HG02981 (cell line): ENCODE data around the gene VSTM4.

Source experiments
- ATAC-seq: cut with Tn5 transposase; IDR thresholded peaks from one replicate; pipeline ENCODE4 v1.9.1; 2021; ENCODE audit warnings: mild to moderate bottlenecking, moderate library complexity; ENCODE audit not compliant: unreplicated experiment

Gene VSTM4

DNA sequence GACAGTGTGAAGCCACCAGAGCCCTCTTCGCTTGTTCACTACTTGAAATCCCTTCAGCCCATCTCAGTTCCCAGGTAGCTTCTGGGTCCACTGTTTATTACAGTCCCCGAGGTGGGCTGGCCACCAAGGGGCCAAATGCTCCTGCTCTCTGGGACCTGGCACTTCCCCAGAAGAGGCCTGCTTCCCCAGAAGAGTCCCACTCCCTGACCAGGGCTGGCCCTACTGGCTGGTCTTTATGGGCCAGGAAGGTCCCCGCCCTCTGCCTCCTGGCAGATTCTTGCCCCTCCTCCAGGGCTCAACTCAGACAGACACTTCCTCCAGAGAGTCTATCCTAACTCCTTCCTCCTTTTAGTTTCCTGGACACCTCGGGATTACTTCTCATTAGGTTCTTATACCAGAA lies 105.0 kb downstream of the VSTM4 start:
- ATAC-seq: no peak

DNA sequence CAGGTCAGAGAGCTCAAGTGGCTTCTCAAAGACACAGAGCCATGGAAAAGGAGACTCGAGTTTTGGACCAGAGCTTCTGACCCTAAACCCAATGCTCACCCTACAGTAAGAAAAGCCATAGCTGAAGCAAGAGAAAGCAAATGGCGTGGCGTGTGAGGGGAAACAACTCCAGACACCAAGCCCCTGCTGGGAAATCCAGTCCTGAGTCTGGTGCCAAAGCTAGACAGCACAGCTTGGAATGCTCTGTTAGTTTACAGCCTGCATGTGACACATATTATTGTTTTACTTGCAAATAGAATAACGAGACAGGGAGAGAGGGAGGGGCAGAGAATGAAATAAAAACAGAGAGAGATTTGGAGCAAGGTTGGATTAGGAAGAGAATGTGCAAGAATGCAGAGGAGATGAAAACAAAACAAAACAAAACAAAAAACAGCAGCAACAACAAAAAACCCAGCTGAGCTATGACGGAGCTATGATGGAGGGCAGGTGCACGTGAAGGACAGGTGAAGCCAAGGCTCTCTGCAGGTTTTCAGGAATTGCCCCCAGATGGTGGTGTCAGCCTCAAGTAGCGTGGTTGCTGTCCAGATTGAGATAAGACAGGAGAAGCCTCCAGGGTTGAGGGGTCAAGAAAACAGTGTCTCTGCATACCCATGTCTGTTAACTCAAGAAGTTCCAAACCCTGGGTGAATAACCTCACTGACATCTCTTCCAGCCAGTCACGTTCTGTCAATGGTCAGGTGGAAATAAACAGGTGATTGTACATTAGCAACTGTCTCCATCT lies 105.9 kb downstream of the VSTM4 start:
- no peak for ATAC-seq

DNA sequence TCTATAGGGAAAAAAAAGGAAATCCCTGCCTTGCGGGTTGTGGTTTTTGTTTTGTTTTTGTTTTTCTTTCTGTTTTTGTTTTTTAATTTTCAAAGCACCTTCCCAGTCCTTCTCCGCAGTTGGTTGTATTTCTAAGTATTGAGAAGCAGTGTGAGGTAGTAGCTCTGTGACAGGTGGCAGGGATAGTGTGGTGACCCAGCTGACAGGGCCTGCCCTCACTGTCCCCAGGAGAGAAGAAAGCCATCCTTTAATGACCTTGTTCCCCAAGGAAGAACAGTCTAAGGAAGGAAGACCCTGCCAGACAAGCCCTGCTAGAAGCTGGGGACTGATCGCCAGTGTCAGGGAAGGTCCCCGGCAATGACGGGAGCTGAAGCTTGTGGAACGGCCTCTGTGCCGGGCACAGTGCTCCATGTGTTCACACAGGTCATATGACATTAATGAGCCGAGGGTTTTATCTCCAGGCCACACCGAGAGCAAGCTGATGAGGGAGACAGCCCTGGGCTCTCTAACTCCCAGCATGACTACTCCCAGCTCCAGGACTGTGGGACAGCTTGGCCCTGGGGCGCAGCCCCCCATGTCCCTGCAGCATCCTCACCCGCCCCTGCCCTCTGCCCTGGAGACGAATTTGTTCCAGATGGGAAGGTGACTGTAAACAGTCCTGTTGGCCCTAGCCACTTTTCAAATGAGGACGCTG lies 106.7 kb downstream of the VSTM4 start:
- ATAC-seq: no peak

DNA sequence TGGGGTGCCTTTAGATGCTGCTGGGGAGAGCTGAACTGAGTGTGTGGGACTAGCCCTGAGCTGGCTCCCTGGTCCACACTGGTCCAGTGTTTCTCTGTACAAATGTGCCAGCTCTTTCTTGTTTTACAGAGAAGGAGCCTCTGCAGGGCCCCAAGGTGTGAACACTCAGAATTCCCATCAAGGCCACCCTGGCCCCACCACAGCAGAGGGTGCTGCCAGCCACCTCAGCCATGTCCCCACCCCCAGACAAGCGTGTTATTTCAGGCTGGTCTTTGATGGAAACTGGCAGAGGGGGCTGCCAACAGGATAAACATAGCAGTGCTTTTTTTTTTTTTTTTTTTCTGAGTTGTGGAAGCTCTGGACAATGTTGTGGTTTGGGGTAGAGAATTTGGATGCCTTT lies 107.2 kb downstream of the VSTM4 start:
- no peak for ATAC-seq

DNA sequence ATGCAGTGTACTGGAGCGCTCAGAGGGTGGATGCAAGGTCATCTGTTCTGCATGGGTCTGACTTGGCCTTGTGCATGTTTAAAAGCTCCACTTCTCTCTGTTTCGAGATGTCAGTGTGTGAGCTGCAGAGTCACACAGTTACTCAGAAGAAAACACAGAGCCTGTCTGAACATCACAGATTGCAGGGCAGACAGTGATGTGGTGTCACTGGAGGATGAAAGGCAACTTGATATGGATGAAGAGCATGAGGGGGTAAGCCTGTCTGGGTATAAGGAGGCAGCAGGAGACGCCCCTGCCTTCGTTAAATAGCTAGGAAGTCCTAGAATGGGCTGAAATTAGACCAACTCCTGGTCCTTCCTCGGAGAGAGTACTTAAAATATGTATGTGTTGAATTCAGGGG lies 108.2 kb downstream of the VSTM4 start:
- no peak for ATAC-seq

DNA sequence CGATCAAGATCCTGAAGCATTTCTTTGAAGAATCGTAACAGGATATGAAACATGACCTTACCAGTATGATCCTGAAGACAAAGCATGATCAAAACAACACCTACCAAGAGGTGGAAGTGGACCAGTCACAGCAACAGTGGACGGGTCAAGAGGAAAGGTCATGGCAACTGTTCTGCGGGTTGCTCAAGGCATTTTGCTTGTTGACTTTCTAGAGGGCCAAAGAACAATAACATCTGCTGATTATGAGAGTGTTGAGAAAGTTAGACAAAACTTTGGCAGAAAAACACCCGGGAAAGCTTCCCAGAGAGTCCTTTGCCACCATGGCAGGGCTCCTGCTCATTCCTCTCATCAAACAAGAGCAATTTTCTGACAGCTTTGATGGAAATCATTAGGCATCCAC lies 110.1 kb downstream of the VSTM4 start:
- ATAC-seq: no peak

DNA sequence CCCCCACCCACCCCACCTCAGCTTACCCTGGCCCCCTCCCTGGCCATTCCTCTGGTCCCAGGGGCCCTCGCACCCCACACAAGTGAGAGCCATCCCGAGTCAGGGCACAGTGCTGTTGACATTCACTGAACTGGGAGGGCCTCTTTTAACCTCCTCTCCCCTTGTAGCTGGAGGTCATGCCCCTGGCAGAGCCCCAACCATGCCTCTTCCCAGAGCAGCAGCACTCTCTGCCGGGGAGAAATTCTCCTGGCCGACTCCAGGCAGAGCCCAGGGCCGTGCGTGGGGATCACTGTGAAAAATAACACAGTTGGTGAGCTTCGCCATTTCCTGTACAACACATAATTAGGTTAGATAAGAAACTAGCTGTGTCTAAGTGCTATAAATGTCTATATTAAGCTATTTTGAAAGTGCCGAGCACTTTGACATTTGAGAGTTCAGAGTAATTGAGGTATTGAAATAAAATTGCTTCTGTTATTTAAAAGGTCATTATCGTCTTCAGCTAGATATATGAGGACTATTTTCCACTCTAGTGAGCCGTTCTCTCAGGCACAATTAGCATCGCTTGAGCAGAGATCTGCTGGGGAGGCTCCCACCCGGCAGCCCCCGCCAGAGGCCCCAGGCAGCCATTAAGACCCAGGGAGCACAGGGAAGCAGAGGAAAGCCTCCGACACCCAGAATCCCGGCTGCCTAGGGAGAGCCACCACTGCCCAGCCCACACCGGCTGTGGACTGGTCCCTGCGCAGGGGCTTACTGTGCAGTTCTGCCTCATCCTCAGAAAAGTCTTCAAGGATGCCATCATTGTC lies 113.3 kb downstream of the VSTM4 start:
- no peak for ATAC-seq

DNA sequence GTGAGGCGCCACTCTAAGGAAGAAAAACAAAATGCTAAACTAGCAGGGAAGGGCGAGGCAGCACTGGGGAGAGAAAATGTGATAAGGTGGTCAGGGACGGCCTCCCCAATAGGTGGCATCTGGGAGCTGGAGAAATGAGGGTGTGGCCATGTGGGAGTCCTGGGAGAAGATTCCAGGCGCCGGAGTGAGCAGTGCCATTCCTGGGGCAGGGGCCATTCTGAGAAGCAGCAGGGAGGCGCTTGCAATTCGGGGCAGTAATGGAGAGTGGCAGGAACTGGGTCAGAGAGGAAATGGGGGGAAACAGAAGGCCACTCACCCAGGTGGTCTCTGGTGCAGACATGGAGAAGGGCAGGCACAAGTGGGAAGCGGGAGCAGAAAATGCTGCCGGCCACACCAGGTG lies 113.9 kb downstream of the VSTM4 start:
- no peak for ATAC-seq

DNA sequence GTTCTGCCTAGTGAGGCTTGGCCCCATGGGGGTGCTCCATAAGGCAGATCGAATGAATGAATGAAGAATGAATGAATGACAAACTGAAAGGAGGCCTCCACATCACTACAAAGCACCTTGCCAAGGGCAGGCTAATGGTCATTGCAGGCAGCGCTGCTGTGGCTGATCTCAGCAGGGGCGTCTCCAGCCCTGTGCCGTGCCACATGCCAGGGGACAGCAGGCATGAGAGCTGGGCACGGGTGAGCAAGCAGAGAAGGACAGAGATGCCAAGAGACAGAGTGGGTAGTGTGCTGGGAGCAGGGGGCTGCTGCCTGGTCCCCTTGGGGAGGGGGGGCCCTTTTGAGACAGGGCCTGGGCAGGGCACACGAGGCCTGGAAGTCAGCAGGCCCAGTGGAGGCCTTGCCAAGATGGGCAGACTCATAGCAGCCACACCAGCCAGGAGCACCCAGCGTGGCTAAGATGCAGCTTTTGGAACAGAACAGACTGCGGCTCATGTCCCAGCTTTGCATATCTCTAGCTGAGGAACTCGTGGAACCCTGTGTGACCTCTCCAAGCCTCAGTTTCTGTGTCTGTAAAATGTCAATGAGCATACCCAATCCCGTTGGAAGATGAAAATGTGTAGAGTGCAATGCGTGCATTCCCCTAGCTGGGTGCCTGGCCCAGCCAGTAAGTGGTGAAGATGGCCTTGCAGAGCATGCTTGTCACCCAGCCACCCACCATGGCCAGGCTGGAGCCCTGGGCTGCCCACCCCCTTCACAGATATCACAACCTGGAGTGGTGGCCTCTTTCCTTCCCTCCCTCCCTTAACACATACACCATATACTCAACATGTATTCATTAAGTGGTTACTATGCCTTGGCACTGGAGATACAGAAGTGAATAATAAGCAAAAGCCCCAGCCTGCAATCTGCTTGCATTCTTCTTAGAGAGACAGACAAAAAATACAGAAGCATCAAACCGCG lies 114.6 kb downstream of the VSTM4 start:
- no peak for ATAC-seq

DNA sequence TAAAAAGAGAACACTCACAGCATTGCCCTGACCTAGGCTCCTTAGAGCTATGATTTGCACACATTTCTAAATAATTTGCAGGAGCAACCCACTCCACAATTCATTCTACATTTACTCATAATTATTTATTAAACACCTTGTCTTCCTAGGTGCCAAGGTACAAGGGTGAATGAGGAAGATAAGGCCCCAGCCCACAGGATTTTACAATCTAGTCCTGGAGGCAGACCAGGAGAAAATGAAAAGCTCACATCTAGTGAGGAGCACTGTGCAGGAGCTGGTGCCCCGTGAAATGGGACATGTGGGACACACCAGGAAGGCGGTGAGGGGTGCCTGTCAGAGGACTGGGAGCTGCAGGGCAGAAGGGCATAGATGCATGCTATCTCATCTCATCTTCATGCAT lies 116.0 kb downstream of the VSTM4 start:
- no peak for ATAC-seq

DNA sequence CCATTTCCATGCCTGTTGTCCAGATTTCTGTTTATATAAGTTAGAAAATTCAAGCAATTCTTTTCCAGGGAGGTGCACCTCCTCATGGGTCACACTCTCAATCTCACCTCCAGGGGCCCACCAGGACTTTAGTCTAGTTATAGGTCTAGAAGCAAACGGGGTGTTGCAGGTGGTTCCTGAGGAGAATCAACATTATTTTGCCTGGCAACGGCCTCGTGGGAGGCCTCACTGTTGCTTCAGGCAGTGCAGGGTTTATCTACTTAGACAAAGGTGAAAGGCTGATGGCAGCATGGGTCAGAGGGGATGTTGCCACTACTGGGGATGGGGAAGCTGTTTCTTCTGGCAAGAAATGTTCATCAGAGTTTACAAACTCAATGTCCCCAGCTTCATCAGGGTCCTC lies 119.0 kb downstream of the VSTM4 start:
- ATAC-seq: no peak

DNA sequence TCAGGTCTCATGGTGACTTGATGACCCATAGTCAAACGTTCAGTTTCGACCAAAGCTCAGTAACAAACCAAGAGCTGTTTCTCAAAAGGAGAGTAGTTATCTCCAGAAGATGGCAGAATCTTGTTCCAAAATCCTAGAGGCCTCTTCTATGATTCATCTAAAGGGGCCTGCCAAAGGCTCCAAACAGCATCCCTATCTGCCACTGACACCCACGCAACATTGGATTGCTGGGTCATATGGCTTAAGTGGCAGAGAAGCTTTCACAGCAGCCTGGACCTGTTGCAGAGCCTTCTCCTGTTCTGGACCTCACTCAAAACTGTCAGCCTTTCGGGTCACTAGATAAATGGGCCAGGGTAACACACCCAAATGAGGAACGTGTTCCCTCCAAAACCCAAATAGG lies 121.7 kb downstream of the VSTM4 start:
- no peak for ATAC-seq

DNA sequence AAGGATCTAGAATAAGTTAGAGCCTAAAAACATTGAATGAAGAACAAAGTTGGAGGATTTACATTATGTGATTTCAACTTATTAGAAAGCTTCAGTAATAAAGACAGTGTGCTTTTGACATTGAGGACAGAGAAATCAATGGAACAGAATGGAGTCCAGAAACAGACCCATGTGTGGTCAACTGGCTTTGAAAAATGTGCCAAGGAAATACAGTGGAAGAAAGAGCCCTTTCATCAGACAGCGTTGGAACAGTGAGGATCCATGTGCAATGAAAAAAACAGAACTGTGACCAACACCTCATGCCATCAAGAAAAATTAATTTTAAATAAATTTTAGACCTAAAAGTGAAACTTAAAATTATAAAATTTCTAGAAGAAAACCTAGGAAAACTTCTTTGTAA lies 125.1 kb downstream of the VSTM4 start:
- no peak for ATAC-seq

DNA sequence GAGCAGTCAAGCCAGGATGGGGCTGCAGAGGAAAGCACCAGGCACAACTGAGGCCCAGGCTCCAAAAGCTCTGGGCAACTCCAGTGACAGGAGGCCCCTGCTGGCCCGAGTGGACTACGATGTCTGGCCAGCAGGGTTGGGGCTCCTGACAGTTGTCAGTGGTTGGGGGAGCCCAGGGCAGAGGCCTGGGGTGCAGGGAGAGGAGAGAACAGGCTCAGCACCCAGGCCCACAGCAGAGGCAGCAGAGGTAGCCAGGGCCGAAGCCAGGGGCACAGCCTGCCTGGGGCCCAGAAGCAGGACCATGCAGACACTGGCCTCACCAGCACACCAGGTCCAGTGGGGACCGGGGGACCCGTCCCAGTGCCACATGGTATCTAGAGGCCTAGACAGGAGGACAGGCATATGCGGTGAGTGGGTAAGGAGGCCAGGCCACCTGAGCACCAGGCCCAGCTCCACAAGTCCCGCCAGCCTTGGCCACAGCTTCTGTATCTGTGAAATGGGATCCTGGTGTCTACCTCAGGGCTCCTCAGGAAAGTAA lies 129.6 kb downstream of the VSTM4 start:
- no peak for ATAC-seq

DNA sequence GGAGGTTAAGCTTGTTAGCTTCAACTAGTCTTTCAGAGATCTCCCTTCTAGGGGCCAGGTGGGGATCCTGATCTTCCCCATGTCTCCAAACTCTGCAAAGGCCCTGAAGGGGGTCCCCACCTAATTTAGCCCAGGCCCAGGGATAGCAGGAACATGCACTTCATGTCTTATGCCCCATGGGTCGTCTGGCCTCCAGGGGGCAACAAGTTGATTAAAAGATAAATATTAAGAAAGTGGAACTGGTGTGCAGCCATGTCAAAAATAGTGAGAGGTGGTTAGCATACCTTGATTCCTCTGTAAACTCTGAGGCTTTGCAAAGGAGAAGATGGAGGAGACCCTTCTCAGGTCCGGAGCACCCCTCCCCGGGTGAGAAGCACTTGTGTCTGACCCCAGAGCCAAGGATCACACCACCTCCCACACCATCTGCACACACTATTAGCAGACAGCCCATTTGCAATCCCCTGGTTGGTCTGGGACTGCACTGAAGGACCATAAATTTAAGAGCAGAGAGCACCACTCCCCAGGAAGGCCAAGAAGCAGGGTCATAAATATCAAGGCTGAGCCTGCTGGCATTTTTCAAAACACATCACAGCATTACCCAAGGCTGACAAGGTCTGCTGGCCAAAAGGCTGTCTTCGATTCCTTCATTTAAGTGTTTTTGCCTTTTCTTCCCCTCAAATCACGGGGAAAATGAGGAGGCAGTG lies 131.5 kb downstream of the VSTM4 start:
- ATAC-seq: no peak

DNA sequence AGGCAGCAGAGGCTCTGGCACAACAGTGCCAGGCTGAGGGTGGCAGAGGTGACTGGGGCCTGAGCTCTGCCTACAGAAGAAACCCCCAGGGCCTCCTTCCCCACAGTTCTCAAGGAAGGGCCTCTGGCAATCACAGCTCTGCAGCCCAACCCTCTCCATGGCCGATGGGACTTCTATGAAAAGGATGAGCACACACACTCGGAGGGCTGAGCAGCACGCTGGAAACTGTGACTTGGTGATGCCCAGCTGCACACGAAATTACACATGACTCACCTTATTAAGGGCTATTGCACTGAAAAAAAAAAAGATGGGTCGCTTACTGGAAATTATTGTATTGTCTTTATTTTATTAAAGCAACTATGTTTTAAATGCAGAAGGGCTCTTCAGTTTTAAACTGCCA lies 132.7 kb downstream of the VSTM4 start:
- ATAC-seq: no peak

DNA sequence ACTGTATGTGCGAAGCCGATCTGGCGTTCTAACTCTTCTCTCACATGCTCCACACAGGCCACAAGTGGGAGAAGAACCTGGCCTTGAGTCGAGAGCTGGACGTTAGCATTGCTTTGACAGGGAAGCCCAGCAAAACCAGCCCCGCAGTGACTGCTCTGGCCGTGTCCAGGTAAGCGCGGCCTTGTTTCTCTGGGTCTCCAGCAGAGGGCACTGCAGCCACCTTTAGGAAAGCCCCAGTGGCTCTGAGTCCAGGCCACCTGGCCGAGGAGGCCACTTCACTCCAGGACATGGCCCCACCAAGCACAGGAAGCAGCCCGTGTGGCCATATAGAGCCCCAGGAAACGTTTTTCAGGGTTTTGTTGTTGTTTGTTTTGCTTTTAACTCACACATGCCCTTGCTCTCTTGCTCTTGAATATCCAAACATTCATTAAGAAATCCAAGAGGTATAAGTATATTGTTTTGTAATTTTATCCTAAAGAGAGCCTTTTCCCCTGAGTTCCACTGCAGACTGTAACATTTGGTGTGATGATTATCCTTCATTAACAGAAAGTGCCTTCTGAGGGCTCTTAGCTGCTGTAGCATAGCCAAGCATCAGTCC lies 133.9 kb downstream of the VSTM4 start:
- no peak for ATAC-seq

DNA sequence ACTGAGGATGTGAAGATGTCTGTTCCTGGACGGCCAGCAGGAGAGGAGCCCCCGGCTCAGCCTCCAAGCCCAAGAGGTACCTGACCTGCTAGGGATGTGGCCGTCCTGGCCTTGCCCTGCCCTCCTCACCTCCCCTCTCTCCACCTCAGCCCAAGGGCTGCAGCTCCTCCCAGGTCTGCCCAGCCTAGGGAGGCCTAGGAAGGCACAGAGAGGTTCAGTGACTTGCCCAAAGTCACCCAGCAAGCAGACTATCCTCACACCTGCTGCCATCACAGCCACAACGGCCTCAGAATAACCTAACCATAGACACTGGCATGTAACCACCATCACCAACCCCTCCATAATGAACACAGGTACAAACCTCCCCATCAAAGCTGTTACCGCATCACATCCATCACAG lies 137.0 kb downstream of the VSTM4 start:
- ATAC-seq: no peak

DNA sequence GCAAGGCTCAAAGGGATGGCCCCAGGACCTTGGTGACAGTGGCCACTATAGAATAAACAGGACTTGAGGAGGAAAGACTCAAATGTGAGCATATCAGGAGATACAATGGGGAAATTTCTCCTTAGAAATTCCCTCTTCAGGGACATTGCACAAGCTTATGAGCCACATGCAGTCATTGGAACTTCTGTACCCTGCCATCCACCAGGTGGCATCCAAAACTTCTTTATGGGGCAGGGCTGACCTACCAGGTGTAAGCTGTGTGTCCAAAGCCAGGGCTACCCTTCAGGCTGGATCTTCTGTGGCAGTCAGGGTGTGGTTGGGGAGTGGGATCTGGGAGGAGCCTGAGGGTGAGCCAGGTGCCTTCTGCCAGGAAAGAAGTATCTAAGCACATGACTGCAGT lies 139.1 kb downstream of the VSTM4 start:
- ATAC-seq: no peak
